ENCODE results near the gene MYO3B.
A peak's percentile ranks its signal among the peaks of the same experiment; 100 is the strongest.
"Not testable (repeated sequence)": the region's sequence is repeated elsewhere in the genome, so short reads cannot be mapped to it uniquely, and the experiment has no call there.

MYO3B gene

DNA sequence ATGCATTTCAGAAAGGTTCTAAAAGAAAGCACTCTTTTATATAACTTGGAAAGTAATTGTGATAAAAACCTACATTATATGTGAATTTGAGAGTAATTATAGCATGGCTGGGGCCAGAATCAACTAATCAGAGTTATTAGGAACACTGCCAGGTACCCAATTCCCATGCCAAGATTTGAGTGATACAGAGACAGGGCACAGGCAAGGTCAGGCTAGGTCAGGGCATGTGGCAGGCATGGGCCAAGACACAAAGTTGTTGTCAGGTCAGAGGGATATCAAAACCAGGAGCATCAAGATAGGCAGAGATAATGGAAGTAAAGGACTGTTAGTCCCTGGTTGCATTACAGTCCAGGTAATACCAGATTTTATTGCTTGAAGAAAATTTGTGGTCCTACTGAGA is 87.4 kb downstream of the MYO3B start:
- no peak for DNase-seq

DNA sequence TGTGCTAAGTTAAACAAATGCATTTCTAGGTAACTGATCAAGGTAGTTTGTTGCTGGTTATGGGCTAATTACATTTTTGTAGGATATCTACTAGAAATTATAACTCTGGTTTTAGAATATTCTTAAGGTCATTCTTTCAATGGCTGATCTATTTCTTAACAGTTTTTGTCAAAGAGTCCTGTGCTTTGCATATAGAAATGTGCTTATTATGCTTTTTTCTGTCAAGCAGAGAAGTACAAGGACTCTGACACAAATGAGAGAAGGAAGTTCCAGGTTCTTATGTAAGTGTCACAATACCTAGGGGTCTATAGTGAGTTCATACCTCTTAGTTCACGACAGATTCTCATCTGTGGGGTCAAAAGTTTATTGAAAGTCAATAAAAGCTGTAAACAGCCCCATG is 88.4 kb downstream of the MYO3B start:
- DNase-seq: no peak

DNA sequence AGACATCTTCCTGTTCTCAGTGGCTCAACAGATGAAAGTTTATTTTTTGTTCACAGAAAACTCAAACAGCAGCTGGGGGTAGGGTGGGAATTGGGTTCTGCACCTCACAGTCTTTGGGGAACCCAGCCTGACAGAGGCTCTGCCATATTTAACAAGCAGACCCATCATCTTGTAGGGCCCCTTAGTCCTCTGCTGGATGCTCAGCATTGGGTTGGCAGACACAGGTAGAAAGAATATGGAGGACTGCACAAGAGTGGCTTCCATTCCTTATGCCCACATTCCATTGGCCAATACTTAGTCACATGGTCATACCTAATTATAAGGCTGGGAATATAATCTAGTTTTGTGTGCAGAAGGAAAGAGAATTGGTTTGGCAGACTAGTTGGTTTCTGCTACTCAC is 89.1 kb downstream of the MYO3B start:
- no peak for DNase-seq

DNA sequence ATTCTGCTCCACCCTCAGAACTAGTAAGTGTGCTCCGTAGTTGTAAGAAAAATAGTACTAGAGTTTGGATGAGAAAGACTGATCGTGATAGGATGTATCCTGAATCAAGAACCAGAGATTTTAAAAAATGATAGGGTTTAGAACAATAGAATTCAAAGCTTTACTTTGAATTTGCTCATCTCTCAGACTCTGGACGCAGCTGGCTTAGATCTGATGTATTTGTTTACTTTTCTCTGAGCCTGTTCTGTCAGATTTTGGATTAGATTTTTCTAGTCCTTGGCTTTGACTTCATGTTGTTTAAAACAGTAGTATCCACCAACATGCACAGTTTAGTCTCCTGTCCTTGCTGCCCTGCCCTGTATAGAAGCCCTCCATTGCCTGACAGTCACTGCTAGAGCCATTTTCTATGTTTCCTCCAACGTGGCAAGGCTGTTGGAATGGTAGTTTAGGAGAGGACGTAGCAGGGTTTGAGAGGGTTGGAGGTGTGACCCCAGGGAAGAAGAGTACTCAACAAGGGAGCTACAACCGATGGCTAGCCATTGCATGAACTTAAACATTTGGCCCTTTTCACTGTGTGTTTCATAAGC is 92.4 kb downstream of the MYO3B start:
- no peak for DNase-seq

DNA sequence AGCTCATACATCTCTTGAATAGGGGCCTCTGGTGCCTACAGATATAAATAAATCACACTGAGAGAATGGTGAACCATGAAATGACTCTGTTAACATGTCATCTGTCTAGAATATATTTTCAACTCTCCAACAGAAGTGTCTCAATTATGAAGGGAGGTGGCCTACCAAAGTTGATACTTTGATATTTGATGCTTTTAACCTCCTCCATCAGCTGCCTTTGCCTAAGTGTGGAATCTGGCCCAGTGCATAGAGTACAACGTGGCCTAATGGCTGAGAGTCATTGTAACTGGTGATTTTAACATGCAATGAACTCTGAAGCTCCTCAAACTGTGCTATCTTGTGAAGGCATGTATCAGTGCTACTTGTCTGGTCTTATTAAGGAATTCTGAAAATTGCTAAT is 93.4 kb downstream of the MYO3B start:
- no peak for DNase-seq

DNA sequence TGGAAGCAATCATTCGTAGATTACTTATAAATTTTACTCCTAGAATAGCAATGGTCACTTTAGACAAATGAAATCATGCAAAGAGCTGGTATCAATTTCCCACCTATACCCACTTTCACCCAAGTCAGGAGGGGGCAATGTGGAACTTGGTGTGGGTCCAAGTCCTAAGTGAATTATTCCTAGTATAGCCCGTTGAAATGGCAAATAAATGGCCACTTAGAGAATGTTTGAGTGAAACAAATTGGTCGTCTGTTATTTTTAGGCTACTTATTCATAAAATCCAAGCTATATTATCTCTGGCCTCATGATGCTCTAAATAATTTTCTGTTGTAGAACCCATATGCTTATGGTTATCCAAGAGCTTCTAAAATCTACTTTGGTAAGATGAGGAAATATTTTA is 98.1 kb downstream of the MYO3B start:
- no peak for DNase-seq

DNA sequence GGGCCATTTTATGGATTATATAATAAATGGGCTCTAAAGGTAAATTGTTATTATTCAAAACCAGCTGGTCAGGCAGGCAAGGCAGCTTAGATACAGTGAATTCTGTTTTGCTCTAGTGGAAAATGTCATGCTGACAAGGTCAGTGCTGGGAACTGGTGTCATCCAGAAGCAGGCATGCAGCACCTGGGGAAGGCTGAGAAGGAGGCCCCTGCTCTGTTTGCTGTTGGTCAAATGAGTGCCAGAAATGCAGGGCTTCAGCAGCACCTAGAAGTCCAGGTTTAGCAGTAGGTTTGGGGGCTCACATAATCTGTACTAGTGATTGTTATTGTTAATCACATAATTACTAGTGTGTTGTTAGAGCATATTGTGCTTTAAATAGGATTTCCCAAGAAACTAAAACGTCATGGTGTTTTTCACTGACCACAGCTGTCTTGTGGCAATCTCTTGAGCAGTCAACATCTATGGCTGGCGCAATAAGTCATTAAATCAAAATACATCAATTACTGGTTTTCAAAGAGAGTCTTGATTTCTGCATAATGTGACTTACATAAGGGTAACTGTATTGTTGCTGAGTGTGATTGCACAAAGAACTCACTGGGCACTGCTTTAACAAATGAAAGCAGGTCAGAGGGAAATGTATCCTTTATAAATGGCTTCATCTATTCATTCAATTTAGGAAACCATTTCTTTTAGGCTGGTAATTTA is 99.1 kb downstream of the MYO3B start:
- peak; percentile 23 for DNase-seq

DNA sequence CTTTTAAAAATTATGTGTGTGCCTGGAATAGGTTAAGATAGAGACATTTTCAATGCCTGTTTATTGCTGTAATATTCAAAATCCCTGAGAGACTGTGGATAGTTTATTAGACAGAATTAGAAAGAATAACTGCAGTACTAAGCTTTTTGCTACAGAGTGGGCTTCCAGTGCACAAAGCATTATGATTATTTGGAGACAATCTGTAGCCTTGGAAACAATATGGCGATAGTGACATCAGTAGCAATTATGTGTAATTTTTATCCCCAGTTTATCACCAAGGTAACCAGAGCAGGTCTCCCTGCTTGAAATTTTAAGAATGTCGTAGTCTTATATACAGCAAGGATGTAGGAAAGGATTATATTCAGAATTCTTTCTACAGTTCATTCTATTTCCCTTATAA is 100.0 kb downstream of the MYO3B start:
- DNase-seq: no peak

DNA sequence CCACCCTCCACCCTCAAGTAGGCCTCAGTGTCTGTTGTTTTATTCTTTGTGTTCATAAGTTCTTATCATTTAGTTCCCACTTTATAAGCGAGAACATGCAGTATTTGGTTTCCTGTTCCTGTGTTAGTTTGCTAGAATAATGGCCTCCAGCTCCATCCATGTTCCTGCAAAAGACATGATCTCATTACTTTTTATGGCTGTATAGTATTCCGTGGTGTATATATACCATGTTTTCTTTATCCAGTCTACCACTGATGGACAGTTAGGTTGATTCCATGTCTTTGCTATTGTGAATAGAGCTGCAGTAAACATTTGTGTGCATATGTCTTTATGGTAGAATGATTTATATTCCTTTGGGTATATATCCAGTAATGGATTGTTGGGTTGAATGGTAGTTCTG is 101.7 kb downstream of the MYO3B start:
- DNase-seq: not testable (repeated sequence)

DNA sequence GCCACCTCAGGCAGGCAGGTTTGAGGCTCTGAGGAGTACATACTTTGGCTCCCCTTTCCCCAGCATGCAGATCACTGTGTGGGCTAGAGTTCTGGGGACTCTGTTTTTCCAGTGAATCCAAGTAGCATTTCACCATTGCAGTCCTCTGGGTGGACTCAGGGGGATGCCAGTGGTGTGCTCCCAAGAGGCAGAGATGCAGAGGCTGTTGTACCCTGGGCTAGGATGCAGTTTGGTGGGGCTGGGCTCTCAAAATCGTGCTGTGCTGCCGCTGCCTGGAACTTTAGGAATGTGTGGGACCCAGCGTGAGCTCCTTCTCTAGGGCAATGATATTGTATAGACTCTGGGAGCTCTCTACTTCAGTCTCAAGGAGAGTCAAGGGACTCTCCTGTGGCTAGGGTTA is 104.9 kb downstream of the MYO3B start:
- no peak for DNase-seq

DNA sequence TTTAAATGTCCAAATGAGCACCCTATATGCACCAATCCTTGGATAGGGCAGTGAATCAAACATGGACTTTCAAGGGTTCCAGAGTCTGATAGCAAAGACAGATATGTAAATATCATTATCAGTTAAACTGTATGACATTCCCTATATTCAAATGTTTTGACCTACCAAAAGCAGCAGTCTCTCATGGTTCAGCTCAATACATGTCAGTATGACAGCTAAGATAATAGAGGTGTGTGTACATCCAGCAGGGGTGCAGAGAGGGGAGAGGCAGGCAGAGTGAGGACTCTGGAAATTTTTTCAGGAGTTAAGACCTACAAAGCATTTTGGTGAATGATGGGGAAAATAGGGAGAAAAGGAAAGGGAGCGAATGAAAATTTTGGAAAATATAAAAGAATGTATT is 106.3 kb downstream of the MYO3B start:
- no peak for DNase-seq

DNA sequence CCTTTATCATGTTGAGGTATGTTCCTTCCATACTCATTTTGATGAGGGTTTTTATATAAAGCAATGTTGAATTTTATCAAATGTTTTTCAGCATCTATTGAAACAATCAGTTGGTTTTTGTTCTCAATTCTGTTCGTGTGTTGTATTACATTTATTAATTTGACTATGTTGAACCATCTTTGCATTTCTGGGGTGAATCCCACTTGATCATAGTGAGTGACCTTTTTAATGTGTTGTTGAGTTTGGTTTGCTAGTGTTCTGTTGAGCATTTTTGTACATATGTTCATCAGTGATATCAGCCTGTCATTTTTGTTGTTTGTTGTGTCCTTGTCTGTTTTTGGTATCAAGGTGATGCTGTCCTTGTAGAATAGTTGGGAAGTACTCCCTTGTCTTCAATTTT is 110.9 kb downstream of the MYO3B start:
- no peak for DNase-seq

DNA sequence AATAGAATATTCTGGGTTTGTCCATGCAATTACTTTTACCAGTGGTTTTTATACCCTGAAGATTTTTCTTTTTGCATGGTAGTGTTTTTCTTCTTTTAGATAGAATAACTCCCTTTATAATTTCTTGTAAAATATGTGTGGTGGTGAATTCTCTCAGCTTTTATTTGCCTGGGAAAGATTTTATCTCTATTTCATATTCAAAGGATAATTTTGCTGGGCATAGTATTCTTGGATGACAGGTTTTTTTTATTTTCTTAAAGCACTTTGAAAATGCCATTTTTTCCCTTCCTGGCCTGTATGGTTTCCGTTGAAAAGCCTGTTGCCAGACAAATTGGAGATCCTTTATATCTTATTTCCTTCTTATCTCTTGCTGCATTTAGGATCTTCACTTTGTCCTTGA is 113.5 kb downstream of the MYO3B start:
- DNase-seq: no peak

DNA sequence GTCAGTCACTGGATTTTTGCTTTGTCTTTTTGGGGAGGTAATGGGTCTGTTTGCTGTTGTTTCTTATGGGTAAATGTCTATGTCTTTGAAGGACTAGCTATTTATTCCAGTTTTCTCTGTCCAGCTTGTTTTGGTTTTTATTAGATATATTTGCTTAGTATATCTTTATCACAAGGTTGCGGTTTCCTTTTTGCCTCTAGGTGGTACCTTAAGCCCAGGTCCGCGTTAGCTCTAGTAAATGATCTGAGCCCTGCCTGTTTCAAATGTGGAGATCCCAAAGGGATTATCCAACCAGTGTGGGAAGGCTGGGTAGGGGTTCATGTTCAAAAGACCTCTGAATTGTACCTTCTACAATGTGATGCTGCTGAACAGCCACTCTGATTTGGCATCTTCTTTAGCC is 114.5 kb downstream of the MYO3B start:
- no peak for DNase-seq

DNA sequence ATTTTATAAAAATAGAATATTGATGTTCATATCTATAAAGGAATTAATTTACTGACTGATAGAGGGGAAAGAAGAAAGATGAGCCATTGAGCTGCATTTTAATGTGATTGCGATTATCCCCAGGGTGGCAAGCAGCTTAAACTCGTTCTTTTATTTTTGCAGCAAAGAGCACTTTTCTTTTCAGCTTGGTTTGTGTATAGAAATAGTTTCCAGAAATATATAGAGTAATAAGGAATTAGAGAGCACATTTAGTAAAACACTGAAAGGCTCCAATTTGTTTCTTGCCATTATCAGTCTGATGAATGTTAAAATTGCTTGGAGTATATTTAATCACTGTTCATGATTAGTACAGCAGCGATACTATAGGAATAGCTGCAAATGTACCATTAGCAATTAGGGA is 119.5 kb downstream of the MYO3B start:
- DNase-seq: no peak

DNA sequence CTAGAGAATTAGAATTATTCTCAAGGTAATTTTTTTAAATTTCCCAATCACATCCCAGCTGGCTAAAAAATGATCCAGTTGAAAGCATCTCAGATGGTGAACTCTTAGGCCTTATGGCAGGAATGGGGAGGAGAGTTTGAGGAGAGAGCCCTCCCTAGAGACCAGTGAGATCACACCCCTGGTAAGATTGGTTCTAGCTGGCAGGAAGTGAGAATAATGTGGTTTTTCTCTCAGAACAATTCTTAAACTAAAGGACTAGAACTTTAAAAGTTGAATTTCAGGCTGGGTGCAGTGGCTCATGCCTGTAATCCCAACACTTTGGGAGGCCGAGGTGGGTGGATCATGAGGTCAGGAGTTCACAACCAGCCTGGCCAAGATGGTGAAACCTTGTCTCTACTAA is 120.2 kb downstream of the MYO3B start:
- DNase-seq: peak; percentile 85

DNA sequence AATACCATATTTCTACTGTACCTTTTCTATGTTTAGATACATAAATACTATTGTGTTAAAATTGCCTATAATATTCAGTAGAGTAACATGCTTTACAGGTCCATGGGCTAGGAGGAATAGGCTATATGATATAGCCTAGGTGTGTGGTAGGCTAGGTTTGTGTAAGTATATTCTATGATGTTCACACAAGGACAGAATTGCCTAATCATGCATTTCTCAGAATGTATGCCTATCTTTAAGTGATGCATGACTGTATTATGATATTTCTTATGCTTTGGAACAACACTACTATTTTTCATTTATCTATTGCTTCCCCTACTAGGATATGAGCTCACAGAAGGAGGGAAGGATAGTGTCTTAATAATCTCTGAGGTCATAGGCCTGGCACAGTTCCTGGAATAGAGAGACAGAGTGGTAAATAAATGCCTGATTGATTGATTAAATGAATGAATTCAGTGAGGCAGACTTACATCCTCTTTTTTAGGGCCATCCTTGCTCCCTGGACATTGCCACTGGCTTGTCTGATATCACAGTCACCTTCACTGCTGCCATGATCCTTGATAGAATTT is 121.0 kb downstream of the MYO3B start:
- DNase-seq: no peak

DNA sequence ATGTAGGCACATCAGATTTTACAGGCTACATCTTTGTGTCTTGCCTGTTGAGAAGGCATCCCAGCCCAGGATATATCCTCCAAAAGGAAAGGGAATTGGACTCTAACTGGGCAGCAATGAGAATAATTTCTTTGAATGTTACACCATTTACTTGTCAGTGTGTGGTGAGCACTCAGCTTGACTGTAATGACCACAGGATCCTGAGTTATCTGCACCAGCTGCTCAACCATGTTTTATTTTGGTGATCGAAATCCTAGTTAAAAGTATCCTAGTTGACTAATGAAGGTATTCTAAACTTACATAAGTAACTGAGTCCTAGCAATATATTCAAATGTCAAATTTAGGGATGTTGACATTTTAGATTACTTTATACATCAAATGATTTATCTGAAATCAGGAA is 123.0 kb downstream of the MYO3B start:
- DNase-seq: no peak

DNA sequence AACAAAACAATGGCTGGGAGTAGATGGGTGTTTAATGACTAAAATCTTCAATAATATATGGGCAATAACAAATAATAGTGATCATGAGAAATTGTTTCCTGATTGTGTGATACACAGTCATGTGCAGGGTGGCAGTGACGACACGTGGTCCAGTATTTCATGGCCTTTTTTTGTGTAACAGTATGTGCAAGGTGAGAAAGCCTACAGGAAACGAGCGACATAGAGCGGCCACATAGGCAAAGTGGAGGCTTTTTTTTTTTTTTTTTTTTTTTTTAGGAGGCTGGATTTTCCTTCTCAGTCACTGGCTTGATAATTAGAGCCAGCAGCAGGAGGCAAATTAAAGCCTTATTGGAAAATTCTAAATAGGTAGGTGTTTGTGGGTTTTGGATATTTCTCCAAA is 123.7 kb downstream of the MYO3B start:
- no peak for DNase-seq

DNA sequence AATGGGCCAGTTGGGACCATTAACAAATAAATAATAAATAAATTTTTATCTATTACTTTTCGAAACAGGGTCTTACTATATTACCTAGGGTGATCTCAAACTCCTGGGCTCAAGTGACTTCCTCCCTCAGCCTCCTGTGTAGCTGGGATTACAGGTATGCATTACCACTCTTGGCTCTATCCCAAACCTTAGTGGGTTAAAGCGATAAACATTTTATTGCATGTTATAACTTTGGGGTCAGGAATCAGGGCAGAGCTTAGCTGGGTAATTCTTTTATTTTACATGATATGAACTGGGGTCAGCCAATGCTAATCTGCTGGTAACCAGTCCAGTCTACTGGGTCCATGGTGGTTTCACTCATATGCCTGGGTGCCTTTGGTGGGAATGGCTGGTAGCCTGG is 127.8 kb downstream of the MYO3B start:
- DNase-seq: no peak

DNA sequence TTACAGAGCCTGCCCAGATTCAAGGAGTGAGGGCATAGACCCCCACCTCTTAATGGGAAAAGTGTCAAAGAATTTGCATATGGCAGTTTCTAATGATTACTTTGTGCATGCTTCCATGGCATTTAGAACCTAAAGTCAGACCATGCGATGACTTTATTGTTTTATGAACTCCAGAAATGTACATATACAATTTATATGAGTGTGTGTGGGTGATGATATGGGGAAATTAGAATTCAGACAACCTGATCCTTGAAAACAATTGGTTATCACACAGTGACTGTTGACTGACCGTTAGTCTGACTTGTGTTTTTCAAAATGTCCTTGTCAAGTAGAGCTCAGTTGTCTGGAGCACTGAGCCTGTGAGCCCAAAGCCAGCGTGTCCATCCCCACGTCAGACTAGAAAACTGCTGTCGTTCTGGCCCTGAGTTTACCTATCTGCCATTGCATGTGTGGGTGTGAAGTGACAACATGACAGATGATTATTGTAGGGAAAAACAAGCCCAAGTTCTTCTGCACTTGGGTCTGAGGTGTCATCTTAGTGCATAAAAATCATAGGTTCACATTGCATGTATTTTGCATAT is 128.4 kb downstream of the MYO3B start:
- DNase-seq: no peak

DNA sequence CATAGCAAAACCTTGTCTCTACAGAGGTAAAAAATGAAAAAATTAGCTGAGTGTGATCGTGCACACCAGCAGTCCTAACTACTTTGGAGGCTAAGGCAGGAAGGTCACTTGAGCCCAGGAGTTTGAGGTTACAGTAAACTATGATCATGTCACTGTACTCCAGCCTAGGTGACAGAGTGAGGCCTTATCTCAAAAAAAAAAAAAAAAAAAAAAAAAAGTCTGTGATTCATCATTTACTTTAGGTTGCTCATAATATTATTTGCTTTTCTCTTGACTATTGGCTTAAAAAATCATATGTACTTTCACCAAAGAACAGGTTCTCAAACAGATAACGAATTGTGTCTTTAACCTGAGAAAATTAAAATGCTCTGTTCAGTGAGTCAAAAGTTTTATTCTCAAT is 129.1 kb downstream of the MYO3B start:
- no peak for DNase-seq

DNA sequence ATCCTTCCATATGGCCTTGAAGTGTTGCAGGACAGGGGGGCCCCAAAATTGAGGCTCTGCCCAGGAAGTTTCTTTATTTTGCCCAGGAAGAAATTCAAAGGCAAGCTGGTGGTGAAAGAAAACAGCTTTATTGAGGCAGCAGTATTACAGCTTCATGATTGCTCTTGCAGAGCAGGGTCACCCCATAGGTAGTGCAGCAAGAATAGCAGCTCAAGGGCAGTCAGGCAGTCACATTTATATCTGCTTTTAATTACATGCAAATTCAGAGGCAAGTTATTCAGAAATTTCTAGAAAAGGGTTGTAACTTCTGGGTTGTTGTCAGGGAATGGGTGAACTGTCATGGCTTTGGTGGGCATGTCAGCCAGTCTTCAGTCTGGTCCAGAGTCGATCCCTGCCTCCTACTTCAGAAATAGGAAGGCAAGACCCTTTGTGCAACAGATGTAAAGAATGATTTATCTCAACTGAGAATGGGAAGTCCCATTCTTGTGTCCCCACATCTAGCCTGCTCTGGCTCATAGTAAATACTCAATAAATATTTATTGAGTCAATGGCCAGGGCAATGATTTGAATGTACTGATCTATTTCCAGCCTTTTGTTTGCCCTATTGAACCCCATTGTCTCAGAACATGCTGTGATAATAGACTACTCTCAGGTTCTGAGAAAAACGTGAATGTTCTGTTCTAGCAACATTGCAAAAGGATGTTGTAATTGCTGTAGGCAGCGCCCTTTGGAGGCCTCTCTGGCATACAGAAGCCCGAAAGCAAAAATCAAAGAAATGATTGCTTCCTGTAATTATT is 129.8 kb downstream of the MYO3B start:
- DNase-seq: no peak
